ENCODE measurements around the gene PBX3.
A peak's percentile ranks its signal among the peaks of the same experiment; 100 is the strongest.

PBX3 gene

GRCh38 chr9:125883565-125884217 lies 136.5 kb downstream of the PBX3 start:
- no peak for DNase-seq

- DNase-seq, result no peak
Observed at GRCh38 chr9:125884218-125884595, 137.0 kb downstream of the PBX3 start.

- DNase-seq, result no peak
Observed at GRCh38 chr9:125885405-125886034, 138.3 kb downstream of the PBX3 start.

- no peak for DNase-seq
Observed at GRCh38 chr9:125886365-125886764, 139.2 kb downstream of the PBX3 start.

- DNase-seq, result no peak
Observed at GRCh38 chr9:125887172-125887571, 140.0 kb downstream of the PBX3 start.

DNA sequence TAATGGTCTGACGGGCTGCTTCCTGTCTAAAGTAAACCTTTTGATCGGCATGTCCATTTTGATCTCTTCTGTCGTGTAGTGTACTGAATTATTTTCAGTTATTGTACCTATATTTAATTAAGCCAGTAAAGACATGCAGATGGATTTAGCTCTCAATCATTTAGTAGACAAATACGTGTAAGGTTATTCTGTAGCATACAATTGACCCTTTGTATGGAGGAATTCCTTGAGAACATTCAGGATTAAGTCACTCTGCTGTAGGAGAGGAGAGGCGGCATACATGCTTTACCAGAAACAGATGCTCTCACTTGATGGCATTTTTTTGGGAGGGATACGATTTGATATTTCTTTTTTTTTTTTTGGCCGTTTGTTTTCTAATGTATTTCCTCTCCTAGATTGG lies 141.0 kb downstream of the PBX3 start:
- no peak for DNase-seq

DNA sequence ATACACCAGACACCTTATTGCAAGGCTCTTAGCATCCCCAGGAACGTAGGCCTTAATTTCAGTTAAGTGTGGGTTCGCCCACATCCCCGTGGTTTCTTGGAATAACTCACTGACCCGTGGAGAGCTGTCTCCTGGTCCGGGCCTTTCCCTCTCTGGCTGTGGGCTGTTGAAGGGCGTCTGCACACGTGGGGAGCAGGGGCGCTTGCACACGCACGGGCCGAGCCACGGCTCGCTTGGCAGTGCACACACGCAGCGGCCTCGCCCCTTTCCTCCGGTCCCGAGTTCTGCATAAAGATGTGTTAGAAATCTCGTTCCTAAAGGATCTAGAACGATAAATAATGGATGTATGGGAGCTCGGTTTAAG lies 141.9 kb downstream of the PBX3 start:
- DNase-seq, result peak; percentile 10

DNA sequence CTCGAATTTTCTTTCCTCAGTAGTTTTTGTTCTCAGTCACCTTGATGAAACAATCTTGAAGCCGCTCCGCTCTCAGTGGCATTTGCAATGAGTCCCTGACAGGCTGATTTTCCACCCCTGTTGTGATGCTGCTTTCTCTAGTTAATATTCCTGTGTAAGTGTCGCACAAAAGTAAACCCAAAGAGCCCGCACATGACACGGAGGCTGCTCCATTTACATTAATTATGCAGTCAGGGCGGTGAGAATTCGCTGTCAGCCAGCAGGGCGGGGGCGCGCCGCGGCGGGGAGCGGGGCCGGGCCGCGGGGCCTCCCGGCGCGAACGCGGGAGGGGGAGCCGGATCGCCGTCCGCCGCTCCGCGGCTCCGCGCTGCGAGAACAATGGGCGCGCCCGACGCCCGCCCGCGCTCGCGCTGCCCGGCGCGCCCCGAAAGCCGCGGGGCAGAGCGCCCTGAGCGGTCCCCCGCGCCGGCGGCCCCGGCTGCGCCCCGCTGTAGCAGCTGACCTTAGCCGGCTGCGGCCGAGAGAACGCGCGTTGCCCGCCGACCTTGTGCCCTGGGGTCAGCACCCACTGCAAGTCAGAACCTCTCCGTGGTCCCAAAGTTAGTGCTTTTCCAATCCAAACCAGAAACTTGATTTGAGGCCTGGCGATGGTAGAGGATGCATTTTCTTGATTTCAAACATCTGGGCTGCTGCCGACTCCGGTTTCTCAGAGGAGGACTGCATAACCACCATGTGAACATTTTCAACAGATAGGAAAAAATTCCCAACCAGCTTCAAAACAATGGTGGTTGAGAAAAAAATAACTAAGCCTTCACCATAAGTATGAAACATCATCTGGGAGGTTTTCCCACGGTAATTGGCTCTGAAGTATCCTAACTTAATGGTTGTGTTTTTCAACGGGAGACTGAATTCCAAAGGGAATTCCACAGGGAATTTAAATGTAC lies 142.6 kb downstream of the PBX3 start:
- DNase-seq, result peak; percentile 10

GRCh38 chr9:125890826-125891225 lies 143.7 kb downstream of the PBX3 start:
- DNase-seq, result no peak

DNA sequence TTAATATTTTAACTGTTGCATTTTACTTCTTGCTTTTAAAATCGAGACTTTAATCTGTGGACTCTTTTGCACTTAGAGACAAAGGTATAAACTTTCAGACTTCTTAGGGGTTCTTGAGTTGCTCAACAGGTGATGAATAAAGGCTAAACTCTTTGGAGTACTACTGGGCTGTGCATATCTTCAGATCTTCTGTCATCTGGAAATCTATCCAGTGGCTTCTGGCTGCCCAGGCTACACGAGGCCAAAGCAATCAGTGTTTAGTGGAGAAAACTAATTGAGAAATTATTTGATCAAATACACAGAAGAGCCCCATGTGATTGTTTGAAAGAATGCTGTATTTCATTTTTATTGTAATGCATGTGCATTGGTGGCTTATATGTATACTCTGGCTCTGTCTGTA lies 146.1 kb downstream of the PBX3 start:
- no peak for DNase-seq

GRCh38 chr9:125894566-125894965 lies 147.4 kb downstream of the PBX3 start:
- DNase-seq, result no peak

DNA sequence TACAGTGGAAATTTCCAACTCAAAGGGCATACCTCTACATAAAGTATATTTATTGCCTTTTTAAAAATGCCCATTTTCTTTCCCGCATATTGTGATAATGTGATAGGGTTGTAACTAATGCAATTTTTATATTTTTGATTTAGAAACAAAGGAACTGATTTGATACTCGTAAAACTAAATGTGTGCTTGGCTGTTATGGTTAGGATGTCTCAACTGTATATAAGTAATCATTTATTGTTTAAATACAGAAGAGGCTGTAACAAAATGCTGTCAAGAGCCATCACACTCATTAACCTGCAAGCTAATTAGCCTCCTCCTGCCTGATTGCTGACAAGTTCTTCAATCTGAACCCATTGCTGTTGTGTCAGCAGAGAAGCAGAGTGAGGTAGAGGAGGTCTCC lies 149.2 kb downstream of the PBX3 start:
- no peak for DNase-seq

DNA sequence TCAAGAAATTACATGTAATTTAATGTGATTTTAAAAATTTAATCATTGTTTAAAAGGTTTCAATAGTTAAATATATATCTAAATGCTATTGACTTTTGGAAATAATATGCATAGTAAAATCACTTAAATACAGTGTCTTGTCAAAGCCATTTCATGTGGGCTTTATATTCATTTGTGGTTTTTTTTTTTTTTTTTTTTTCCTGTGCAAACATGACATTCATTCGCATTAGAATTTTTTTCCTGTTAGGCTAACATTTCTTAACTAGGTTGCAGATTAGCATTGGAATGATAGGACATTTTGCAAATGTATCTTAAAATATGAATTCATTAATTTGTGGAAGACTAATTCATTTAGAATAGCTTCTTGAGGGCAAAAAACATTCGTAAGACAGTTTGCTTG lies 149.8 kb downstream of the PBX3 start:
- no peak for DNase-seq

- no peak for DNase-seq
Observed at GRCh38 chr9:125897481-125897880, 150.3 kb downstream of the PBX3 start.

DNA sequence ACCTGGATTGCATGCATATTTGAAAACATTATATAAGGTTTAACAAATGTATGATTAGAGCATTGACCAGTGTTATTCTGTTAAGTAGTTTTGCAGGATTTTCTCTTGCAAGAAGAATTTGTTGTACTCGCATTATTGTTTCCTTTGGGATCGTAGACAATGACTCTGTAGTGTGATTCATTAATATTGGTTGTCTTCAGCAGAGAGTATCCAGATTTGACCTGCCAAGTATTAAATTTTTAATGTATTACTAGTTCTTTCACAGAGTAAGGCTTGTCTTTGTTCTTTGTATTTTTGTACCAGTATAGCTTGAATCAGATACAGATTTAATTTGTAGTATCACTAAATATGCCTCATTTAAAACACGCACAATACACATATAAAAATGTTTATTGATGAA lies 155.0 kb downstream of the PBX3 start:
- no peak for DNase-seq

GRCh38 chr9:125902831-125903512 lies 155.8 kb downstream of the PBX3 start:
- DNase-seq, result no peak

GRCh38 chr9:125904155-125904851 lies 157.1 kb downstream of the PBX3 start:
- DNase-seq, result no peak

GRCh38 chr9:125906144-125906543 lies 159.0 kb downstream of the PBX3 start:
- no peak for DNase-seq

- DNase-seq, result no peak
Observed at GRCh38 chr9:125906893-125907292, 159.7 kb downstream of the PBX3 start.

DNA sequence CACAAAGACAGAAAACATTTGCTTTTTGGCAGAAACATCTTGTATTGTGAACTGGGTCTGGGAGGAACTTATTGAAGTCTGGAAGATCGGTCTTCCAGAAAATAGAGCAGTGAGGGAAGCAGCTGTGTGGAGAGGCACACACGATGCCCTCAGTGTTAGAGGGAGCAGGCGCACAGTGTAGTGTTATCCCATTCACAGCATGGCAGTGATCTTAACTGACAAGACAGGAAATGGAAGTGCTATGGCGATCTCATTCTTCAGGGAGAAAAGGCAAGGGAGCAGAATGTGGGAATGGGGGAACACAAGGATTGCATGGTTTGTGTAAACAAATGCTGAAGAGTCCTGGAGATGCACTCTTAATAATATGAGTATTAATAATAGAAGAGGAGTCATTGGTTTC lies 161.0 kb downstream of the PBX3 start:
- DNase-seq, result no peak

- DNase-seq, result no peak
Observed at GRCh38 chr9:125908966-125909365, 161.8 kb downstream of the PBX3 start.

DNA sequence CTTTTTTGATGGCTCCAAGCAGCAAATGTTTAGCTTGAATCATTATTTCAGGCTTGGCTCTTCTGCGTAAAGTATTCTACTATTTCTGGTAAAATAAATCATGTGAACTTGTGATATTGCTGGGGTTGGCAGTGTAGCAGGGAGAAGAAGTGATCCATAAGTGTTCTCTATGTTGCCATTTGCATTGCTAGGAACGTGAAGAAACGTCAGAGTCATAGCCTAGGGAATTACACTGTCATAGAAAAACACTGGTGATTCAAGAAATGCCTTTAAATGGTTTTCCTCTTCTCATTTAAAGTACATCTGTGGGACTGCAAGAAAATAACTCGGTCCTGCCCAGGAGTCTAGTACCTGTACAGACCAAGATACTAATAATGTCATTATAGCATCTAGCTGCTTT lies 162.3 kb downstream of the PBX3 start:
- DNase-seq, result no peak

- DNase-seq, result no peak
Observed at GRCh38 chr9:125910286-125910685, 163.1 kb downstream of the PBX3 start.
